ENCODE results near the gene IFITM5.
"Not testable (repeated sequence)": the region's sequence is repeated elsewhere in the genome, so short reads cannot be mapped to it uniquely, and the experiment has no call there.

IFITM5 gene

DNA sequence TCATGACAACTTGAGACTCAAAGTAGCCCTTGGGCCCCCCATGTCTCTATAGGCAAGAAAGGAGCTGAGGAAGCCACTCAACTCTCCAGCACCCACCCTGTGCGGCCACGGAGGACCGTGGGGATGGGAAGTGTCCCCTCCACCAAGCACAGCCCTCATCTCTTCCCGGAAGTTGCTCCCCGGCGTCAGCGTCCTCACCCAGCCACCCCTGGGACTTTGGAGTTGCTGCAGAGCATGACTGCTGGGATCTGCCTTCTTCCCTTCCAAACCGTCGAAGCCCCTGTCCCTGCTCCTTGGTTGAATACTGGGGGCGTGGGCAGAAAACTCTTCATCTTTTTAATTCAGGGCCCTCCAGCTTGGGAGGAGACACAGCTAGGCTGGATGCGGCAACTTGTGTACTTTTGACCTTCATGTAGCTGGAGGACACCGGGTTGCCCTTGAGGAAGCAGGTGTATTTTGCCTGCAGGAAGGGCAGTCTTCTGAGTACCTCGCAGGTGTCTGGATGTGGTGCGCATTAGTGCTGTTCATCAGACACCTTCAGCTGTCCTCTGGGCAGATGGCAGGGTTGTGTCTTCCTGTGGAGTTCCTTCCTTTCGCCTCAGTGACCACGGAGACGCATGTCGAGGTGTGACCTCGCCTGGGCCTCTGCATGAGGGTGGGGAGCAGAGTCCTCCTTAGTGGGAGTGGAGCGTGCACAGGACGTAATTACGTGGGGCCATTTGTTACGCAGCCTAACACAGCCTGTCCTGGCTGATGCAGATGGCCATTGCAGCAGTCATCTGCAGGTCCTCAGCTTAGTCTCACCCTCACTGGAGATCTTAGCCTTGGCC, 33.5 kb upstream of the IFITM5 start:
- TF ChIP-seq, protein P1, sequence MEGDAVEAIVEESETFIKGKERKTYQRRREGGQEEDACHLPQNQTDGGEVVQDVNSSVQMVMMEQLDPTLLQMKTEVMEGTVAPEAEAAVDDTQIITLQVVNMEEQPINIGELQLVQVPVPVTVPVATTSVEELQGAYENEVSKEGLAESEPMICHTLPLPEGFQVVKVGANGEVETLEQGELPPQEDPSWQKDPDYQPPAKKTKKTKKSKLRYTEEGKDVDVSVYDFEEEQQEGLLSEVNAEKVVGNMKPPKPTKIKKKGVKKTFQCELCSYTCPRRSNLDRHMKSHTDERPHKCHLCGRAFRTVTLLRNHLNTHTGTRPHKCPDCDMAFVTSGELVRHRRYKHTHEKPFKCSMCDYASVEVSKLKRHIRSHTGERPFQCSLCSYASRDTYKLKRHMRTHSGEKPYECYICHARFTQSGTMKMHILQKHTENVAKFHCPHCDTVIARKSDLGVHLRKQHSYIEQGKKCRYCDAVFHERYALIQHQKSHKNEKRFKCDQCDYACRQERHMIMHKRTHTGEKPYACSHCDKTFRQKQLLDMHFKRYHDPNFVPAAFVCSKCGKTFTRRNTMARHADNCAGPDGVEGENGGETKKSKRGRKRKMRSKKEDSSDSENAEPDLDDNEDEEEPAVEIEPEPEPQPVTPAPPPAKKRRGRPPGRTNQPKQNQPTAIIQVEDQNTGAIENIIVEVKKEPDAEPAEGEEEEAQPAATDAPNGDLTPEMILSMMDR (IDR thresholded peaks at IDR 0.05; ENCODE audit: low read depth, low read length): no peak
- H3K36me3 ChIP-seq: no peaks in the 10 kb centered on the region
- no peaks in the 10 kb centered on the region for H3K9me3 ChIP-seq (ENCODE audit: severe bottlenecking)
- DNase-seq: no peak
- no peak overlapping the region for H3K4me3 ChIP-seq (ENCODE audit: low read depth, low read length)
- H3K27me3 ChIP-seq (ENCODE audit: insufficient read depth, low read depth, severe bottlenecking): no peaks in the 10 kb centered on the region
- no peak overlapping the region for H3K27ac ChIP-seq

DNA sequence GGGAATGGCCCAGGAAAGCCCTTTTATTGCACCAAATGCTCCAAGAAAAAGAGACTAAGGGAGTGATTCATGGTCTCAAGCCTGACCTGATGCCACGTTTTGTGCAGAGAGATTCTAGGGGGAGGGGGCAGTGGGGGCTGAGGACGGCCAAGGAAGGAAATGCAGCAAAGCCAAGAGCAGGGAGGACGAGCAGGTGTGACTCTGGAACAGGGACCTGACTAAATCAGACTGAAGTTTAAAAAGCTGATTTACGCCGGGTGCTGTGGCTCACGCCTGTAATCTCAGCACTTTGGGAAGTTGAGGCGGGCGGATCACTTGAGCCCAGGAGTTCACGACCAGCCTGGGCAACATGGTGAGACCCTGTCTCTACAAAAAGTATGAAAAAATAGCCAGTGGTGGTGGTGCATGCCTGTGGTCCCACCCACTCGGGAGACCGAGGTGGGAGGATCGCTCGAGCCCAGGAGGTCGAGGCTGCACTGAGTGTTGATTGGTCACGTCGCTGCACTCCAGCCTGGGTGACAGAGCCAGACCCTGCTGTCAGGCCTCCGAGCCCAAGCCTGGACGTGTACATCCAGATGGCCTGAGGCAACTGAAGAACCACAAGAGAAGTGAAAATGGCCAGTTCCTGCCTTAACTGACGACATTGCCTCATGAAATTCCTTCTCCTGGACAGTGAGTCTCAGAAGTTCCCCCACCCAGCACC, 32.2 kb upstream of the IFITM5 start:
- TF ChIP-seq, protein P1 (IDR thresholded peaks at IDR 0.05; ENCODE audit: low read depth, low read length): no peak
- no peaks in the 10 kb centered on the region for H3K9me3 ChIP-seq (ENCODE audit: severe bottlenecking)
- no peak overlapping the region for H3K4me3 ChIP-seq (ENCODE audit: low read depth, low read length)
- H3K36me3 ChIP-seq: no peaks in the 10 kb centered on the region
- H3K27ac ChIP-seq: no peak overlapping the region
- DNase-seq: no peak
- H3K27me3 ChIP-seq (ENCODE audit: insufficient read depth, low read depth, severe bottlenecking): no peaks in the 10 kb centered on the region

DNA sequence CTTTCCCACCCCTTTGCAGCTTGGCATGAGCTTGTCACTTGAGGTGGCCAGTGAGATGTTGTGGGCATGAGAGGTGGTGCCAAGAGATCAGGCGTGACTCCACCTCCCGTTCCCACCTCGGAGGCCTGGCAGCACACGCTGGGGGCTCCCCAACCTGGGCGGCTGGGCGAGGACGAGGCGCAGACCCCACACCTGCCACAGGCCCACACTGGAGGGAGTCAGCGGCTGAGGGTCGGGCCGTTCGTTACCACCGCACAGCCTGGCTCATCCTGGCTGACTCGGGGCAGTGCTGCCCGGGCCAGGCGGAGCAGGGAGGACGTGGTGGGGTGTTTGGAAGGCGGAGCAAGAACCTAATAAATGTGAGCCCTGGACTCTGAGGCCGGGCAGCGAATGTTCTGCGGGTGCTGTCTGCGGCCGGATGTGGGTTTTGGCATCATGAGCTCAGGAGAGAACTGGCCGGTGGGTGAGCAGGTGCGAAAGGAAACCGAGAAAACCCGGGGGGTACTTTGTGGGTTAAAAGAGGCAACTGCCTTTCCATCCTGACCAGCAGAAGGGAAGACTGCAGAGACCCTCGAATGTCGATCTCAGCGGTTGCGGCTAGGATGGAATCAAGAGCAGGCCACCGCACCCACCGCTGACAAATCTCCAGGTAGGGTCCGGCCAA, 31.5 kb upstream of the IFITM5 start:
- no peak overlapping the region for H3K4me3 ChIP-seq (ENCODE audit: low read depth, low read length)
- no peak for DNase-seq
- H3K9me3 ChIP-seq (ENCODE audit: severe bottlenecking): no peaks in the 10 kb centered on the region
- H3K27ac ChIP-seq: no peak overlapping the region
- TF ChIP-seq, protein P1 (IDR thresholded peaks at IDR 0.05; ENCODE audit: low read depth, low read length): no peak
- H3K27me3 ChIP-seq (ENCODE audit: insufficient read depth, low read depth, severe bottlenecking): no peaks in the 10 kb centered on the region
- H3K36me3 ChIP-seq: no peaks in the 10 kb centered on the region

DNA sequence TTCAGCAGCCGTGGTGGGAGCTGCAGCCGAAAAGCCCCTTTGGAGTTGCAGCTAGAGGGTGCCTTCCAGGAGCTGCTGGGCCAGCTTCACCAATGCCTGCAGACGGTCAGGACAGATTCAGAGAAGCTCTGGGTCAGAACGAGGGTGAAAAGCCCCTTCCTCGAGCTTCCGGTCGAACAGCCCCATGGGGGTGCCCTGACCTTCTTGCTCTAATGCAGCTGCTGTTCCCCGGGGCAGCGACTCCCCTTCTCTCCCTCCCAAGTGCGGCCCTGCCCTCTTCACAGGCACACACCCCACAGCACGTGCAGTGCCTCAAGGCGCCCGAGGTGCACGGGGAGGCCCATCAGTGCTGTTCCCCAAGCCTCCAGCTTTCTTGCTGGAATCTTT, 31.0 kb upstream of the IFITM5 start:
- Histone ChIP-seq H3K9me3 (ENCODE audit: severe bottlenecking) (no peaks in the 10 kb centered on the region), H3K4me3 (ENCODE audit: low read depth, low read length) (no peak overlapping the region), H3K36me3 (no peaks in the 10 kb centered on the region), H3K27me3 (ENCODE audit: insufficient read depth, low read depth, severe bottlenecking) (no peaks in the 10 kb centered on the region), H3K27ac (no peak overlapping the region)
- no peak for DNase-seq
- TF ChIP-seq, protein P1 (IDR thresholded peaks at IDR 0.05; ENCODE audit: low read depth, low read length): no peak

DNA sequence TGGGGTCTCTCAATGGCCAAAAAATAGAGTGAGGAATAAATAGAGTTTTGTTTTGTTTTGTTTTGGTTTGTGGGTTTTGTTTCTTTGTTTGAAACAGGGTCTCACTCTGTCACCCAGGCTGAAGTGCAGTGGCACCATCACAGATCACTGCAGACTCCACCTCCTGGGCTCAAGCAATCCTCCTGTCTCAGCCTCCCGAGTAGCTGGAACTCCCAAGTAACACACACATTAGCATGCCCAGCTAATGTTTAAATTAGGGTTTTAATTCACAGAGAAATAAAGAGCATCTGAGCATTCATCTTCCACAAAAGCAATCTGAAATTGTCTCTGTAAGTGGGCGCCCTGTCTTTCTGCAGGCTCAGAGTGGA, 30.5 kb upstream of the IFITM5 start:
- Histone ChIP-seq H3K27ac (no peak overlapping the region), H3K36me3 (no peaks in the 10 kb centered on the region), H3K4me3 (ENCODE audit: low read depth, low read length) (no peak overlapping the region), H3K27me3 (ENCODE audit: insufficient read depth, low read depth, severe bottlenecking) (no peaks in the 10 kb centered on the region), H3K9me3 (ENCODE audit: severe bottlenecking) (no peaks in the 10 kb centered on the region)
- TF ChIP-seq, protein P1 (IDR thresholded peaks at IDR 0.05; ENCODE audit: low read depth, low read length): no peak
- no peak for DNase-seq

DNA sequence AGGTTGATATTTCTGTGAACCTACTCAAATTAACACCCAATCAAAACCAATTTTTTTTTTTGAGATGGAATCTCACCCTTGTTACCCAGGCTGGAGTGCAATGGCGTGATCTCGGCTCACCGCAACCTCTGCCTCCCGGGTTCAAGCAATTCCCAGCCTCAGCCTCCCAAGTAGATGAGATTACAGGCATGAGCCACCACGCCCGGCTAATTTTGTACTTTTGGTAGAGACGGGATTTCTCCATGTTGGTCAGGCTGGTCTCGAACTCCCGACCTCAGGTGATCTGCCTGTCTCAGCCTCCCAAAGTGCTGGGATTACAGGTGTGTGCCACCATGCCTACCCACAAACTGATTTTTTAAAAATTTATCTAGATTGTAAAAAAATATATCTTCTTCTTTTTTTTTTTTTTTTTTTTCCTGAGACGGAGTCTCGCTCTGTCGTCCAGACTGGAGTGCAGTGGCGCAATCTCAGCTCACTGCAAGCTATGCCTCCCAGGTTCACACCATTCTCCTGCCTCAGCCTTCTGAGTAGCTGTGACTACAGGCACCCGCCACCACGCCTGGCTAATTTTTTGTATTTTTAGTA, 29.3 kb upstream of the IFITM5 start:
- not testable (repeated sequence) for H3K9me3 ChIP-seq (ENCODE audit: severe bottlenecking); DNase-seq; H3K36me3 ChIP-seq; H3K4me3 ChIP-seq (ENCODE audit: low read depth, low read length); H3K27me3 ChIP-seq (ENCODE audit: insufficient read depth, low read depth, severe bottlenecking); H3K27ac ChIP-seq
